Lung (tissue), 12 donors: Measurements from ENCODE around the gene ASPA. TPM values are rescaled to one million over a fixed set of nuclear protein-coding genes. Genes with fewer than 3 reads are reported as not detected.

Experiments
- ATAC-seq: fragments of 200-7000 bp; cut with Tn5 transposase; one replicate; pipeline ENCODE4 v1.9.1; 2020; ENCODE audit warnings: moderate number of reproducible peaks; ENCODE audit not compliant: insufficient read depth, low FRiP score
- DNase-seq, 3 donors: peaks; one replicate each; pipeline ENCODE4 v3.0.0-alpha.2; 2013 to 2017
- H3K27ac ChIP-seq, 2 donors: one replicate each; pipeline ENCODE4 v1.5.1; 2013; ENCODE audit warnings: mild to moderate bottlenecking in 2 of 2, moderate library complexity in 2 of 2, control low read depth in 1 of 2, inconsistent platforms in 1 of 2, low read depth in 1 of 2, low read length in 1 of 2
- H3K27me3 ChIP-seq, 3 donors: one replicate each; pipeline ENCODE4 v1.5.1; 2013; ENCODE audit warnings: low read length in 2 of 3; ENCODE audit not compliant: control insufficient read depth in 3 of 3, insufficient read depth in 3 of 3
- H3K36me3 ChIP-seq, 4 donors: one replicate each; pipeline ENCODE4 v1.5.1; 2013; ENCODE audit warnings: low read length in 4 of 4, mild to moderate bottlenecking in 1 of 4, moderate library complexity in 1 of 4; ENCODE audit not compliant: control insufficient read depth in 4 of 4, insufficient read depth in 4 of 4
- H3K4me1 ChIP-seq, 5 donors: one replicate each; pipeline ENCODE4 v1.5.1; 2013; ENCODE audit warnings: low read length in 5 of 5, mild to moderate bottlenecking in 2 of 5, moderate library complexity in 1 of 5; ENCODE audit not compliant: control insufficient read depth in 5 of 5, insufficient read depth in 5 of 5
- H3K4me3 ChIP-seq: one replicate; pipeline ENCODE4 v1.5.1; 2013; ENCODE audit warnings: mild to moderate bottlenecking, control low read depth, moderate library complexity
- H3K9ac ChIP-seq, 2 donors: one replicate each; pipeline ENCODE4 v1.5.1; 2013; ENCODE audit warnings: low read length in 2 of 2, control low read depth in 1 of 2; ENCODE audit not compliant: insufficient read depth in 1 of 2
- H3K9me3 ChIP-seq, 4 donors: one replicate each; pipeline ENCODE4 v1.5.1; 2013; ENCODE audit warnings: low read length in 3 of 4, mild to moderate bottlenecking in 1 of 4, moderate library complexity in 1 of 4; ENCODE audit not compliant: control insufficient read depth in 4 of 4, insufficient read depth in 3 of 4
- WGBS, 2 donors: extraction: QIAGEN DNeasy Blood & Tissue Kit; methylation state at CpG; one replicate each; pipeline ENCODE4 v1.1.7; 2013; 5-methylcytosine and 5-hydroxymethylcytosine counted together
- polyA plus RNA-seq, 2 donors: library from polyadenylated mRNA; stranded (reverse); fragments of 200-250 nt; gene quantifications; one replicate each; pipeline ENCODE4 v1.2.1, GENCODE V29; 2013
- total RNA-seq, 2 donors: library from RNA; depleted of rRNA in 1 of 2; stranded (reverse); fragments of >200 nt in 1 of 2; gene quantifications; one replicate each; pipeline ENCODE4 v1.2.1, GENCODE V29; 2014 to 2021
- TF ChIP-seq, protein P1 (sequence below): IDR thresholded peaks from 2 replicates; pipeline ENCODE4 v1.5.1; 2012; ENCODE audit warnings: mild to moderate bottlenecking; ENCODE audit errors: control extremely low read depth, extremely low read depth
- donor health status: control.
- donor health status: control.
- donor health status: Bipolar disorder and iron deficiency.
- donor health status: healthy.
- donor health status: DM: yes; HTN: yes; CAD: no.

ASPA gene
- total and polyA plus RNA-seq, 4 donors: 0.31 to 17.5 (median 1.8) TPM

DNA sequence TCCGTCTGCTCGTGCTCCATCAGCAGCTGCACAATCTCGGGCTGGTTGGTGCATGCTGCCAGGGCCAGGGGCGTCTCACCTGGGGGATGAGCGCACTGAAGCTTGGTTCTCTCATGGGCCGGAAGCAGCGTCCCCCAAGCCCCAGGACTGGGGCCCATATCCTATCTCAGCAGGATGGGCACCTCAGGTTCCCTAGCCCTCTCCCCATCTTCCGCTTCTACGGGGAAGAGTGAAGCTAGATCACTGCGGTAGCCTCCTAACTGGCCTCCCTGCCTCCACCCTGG, 57.0 kb downstream of the ASPA start:
- Histone ChIP-seq H3K27ac (no peak overlapping the region), H3K4me1 (peaks cover 0 to 27% (median 0%) of the 10 kb centered on the region in 5 donors), H3K36me3 (no peaks in the 10 kb centered on the region), H3K9ac (no peak overlapping the region), H3K9me3 (no peaks in the 10 kb centered on the region), H3K27me3 (no peaks in the 10 kb centered on the region), H3K4me3 (no peak overlapping the region)
- no peak for DNase-seq
- TF ChIP-seq, protein P1, sequence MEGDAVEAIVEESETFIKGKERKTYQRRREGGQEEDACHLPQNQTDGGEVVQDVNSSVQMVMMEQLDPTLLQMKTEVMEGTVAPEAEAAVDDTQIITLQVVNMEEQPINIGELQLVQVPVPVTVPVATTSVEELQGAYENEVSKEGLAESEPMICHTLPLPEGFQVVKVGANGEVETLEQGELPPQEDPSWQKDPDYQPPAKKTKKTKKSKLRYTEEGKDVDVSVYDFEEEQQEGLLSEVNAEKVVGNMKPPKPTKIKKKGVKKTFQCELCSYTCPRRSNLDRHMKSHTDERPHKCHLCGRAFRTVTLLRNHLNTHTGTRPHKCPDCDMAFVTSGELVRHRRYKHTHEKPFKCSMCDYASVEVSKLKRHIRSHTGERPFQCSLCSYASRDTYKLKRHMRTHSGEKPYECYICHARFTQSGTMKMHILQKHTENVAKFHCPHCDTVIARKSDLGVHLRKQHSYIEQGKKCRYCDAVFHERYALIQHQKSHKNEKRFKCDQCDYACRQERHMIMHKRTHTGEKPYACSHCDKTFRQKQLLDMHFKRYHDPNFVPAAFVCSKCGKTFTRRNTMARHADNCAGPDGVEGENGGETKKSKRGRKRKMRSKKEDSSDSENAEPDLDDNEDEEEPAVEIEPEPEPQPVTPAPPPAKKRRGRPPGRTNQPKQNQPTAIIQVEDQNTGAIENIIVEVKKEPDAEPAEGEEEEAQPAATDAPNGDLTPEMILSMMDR: no peak
- ATAC-seq: no peak
- 92 to 94% methylated on average over 10 of the region's 10 CpGs for WGBS, 2 donors

DNA sequence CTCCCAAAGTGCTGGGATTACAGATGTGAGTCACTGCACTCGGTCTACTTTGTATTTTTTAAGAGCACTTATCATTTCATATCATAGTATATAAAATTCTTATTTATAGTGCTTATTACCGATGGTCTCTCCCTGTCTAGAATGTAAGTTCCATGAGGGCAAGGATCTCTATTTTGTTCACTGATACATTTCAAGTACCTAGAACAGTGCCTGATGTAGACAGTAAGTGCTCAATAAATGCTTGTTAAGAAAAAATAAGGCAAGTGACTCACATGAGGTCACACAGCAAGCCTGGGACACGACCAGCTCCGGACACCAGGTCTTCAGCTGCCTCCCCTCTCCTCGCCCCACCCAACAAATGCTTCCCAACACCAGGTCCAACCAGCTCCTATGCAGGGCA, 58.0 kb downstream of the ASPA start:
- H3K27me3 ChIP-seq: no peaks in the 10 kb centered on the region
- H3K27ac ChIP-seq: no peak overlapping the region
- no peak overlapping the region for H3K4me3 ChIP-seq
- WGBS, 2 donors: 92 to 94% methylated on average over 5 of the region's 5 CpGs
- ATAC-seq (no peak), DNase-seq (no peak)
- no peak overlapping the region for H3K9ac ChIP-seq
- no peaks in the 10 kb centered on the region for H3K9me3 ChIP-seq
- TF ChIP-seq, protein P1: no peak
- H3K36me3 ChIP-seq: no peaks in the 10 kb centered on the region
- peaks cover 0 to 27% (median 0%) of the 10 kb centered on the region in 5 donors for H3K4me1 ChIP-seq

DNA sequence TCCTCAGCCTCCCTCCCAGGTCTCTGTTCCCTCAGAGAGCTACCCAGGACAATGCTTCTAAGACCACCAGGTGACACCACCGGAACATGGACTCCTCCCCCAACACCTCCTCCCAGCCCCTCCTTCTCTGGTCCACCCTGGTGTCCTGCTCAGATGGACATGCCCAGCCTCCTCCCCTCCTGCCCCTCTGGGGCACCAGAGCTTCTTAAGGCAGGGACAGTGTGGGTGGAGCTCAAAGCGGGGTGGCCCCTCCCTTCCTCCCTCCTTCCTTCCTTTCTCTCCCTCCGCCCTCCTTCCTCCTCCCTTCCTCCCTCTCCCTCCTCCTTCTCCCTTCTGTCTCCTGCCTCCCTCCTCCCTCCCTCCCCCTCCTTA, 59.1 kb downstream of the ASPA start:
- ATAC-seq: no peak
- no peaks in the 10 kb centered on the region for H3K9me3 ChIP-seq
- DNase-seq: peak in 1 of 3 donors; percentile 37
- no peak overlapping the region for H3K27ac ChIP-seq
- TF ChIP-seq, protein P1: no peak
- H3K36me3 ChIP-seq: no peaks in the 10 kb centered on the region
- peaks cover 0 to 26% (median 0%) of the 10 kb centered on the region in 5 donors for H3K4me1 ChIP-seq
- H3K27me3 ChIP-seq: no peaks in the 10 kb centered on the region
- no peak overlapping the region for H3K9ac ChIP-seq
- WGBS, 2 donors: 17 to 21% methylated on average over 2 to 3 of the region's 3 CpGs
- no peak overlapping the region for H3K4me3 ChIP-seq

DNA sequence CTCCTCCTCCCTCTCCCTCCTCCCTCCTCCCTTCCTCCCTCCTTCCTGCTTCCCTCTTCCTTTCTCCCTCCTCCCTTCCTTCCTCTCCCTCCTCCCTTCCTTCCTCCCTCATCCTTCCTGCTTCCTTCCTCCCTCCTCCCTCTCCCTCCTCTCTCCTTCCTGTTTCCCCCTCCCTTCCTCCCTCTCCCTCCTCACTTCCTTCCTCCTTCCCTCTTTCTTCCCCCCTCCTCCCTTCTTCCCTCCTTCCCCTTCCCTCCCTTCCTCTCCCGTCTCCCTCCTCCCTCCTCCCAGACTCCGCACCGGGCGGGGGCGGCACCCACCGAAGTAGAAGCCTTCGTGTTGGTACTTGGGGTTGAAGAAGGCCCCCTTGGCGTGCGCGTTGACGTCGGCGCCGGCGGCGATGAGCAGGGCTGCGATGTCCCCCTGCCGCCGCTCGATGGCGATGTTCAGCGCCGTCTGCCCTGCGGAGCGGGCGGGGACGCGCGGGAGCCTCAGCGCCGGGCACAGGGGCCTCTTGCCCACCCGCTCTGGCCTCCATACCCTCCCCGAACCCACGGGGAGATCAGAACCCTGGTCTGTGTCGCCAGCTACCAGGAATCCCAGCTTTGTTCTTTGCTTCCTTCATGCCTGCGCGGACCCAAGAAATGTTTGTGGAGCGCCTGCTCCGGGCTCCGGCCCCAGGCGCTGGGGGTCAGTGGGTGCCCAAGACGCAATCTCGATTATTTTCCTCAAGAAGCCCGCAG, 59.6 kb downstream of the ASPA start:
- peak; percentile 90 for ATAC-seq
- no peaks in the 10 kb centered on the region for H3K27me3 ChIP-seq

More for the DNA sequence above, 59.6 kb downstream of the ASPA start:
- Histone ChIP-seq H3K9ac (peak overlapping the region in 1 of 2 donors; percentile 80), H3K4me3 (no peak overlapping the region), H3K4me1 (peaks cover 0 to 21% (median 0%) of the 10 kb centered on the region in 5 donors), H3K27ac (no peak overlapping the region), H3K9me3 (no peaks in the 10 kb centered on the region), H3K36me3 (no peaks in the 10 kb centered on the region)
- DNase-seq: peak; percentile 86 to 89 (median 86)
- 3 to 4% methylated on average over 44 of the region's 44 CpGs for WGBS, 2 donors
- TF ChIP-seq, protein P1: peak; percentile 7
